Endothelial cell of umbilical vein (primary cell): ENCODE results near the gene FAM9B. TPM values are rescaled to one million over a fixed set of nuclear protein-coding genes. Genes with fewer than 3 reads are reported as not detected.

Experiments
- BruUV-seq: library from RNA; stranded (reverse); fragments of 400-500 nt; replicated peaks from 2 replicates; lab custom pipeline; 2021; lab: Mats Ljungman, UMichigan
- CTCF ChIA-PET: fragments of 300-600, 350-600 bp; sonication (Branson Sonifier 250); formaldehyde crosslinking; loops from one replicate; lab custom pipeline; 2021; ENCODE audit warnings: antibody characterized with exemption, inconsistent platforms; lab: Charles Lee
- POLR2A ChIA-PET: fragments of 300-600, 350-600 bp; sonication (Branson Sonifier 250); formaldehyde crosslinking; loops from one replicate; lab custom pipeline; 2021; ENCODE audit warnings: antibody characterized with exemption, inconsistent platforms; lab: Charles Lee
- DNase-seq: peaks from one replicate; pipeline ENCODE4 v3.0.0-alpha.2; 2011; ENCODE audit warnings: low read depth, low spot score
- FAIRE-seq: peaks from 2 replicates; lab custom pipeline; 2011; peaks lifted over from hg19 to GRCh38; lab: Jason Lieb, UNC
- H2AFZ ChIP-seq: 2 replicates; pipeline ENCODE4 v1.6.0; 2012; ENCODE audit warnings: low read depth, low read length, control low read depth, inconsistent platforms
- H3K27ac ChIP-seq: 2 replicates; pipeline ENCODE4 v1.5.1; 2011; ENCODE audit warnings: low read depth, mild to moderate bottlenecking, control low read depth, low read length, moderate library complexity; ENCODE audit not compliant: insufficient read depth
- H3K27me3 ChIP-seq, 2 experiments: 2 replicates each; pipeline versions ENCODE4 v1.6.0 to v1.6.1; 2011; ENCODE audit warnings: low read length in 2 of 2, mixed read lengths in 1 of 2; ENCODE audit not compliant: control insufficient read depth in 2 of 2, insufficient read depth in 2 of 2
- H3K36me3 ChIP-seq, 2 experiments: 2 replicates in 1 of 2; 3 replicates in 1 of 2; pipeline ENCODE4 v1.5.1; 2011; ENCODE audit warnings: low read length in 2 of 2, mild to moderate bottlenecking in 1 of 2, moderate library complexity in 1 of 2; ENCODE audit not compliant: control insufficient read depth in 2 of 2, insufficient read depth in 2 of 2; ENCODE audit errors: extremely low read depth in 1 of 2
- H3K4me1 ChIP-seq: 3 replicates; pipeline ENCODE4 v1.5.1; 2011; ENCODE audit warnings: mild to moderate bottlenecking, low read length; ENCODE audit not compliant: control insufficient read depth, insufficient read depth; ENCODE audit errors: extremely low read depth
- H3K4me2 ChIP-seq: 2 replicates; pipeline ENCODE4 v1.6.1; 2011; ENCODE audit warnings: low read length, control low read depth, mixed read lengths; ENCODE audit not compliant: insufficient read depth
- H3K4me3 ChIP-seq, 3 experiments: fragments of 200-600 bp in 1 of 3; sonication (generic), shearing (Covaris generic) in 1 of 3; replicated peaks in 1 of 3; 2 replicates each; pipeline ENCODE4 v1.5.1; 2011 to 2016; ENCODE audit warnings: control low read depth in 3 of 3, low read length in 3 of 3, mild to moderate bottlenecking in 2 of 3, inconsistent platforms in 1 of 3, low read depth in 1 of 3, moderate library complexity in 1 of 3; ENCODE audit not compliant: insufficient read depth in 1 of 3
- H3K79me2 ChIP-seq: 2 replicates; pipeline ENCODE4 v1.6.0; 2012; ENCODE audit warnings: low read length, inconsistent platforms; ENCODE audit not compliant: control insufficient read depth, insufficient read depth
- H3K9ac ChIP-seq: replicated peaks from 2 replicates; pipeline ENCODE3; 2011; ENCODE audit warnings: low read length, control low read depth; ENCODE audit not compliant: insufficient read depth; ENCODE audit errors: extremely low read depth
- H3K9me1 ChIP-seq: replicated peaks from 3 replicates; pipeline ENCODE4 v1.6.0; 2011; ENCODE audit warnings: mild to moderate bottlenecking, low read length; ENCODE audit not compliant: control insufficient read depth, insufficient read depth; ENCODE audit errors: extremely low read depth
- H3K9me3 ChIP-seq: replicated peaks from 2 replicates; pipeline ENCODE4 v1.5.1; 2012; ENCODE audit warnings: low read length, inconsistent platforms; ENCODE audit not compliant: control insufficient read depth, insufficient read depth
- H4K20me1 ChIP-seq: replicated peaks from 2 replicates; pipeline ENCODE3; 2011; ENCODE audit warnings: mild to moderate bottlenecking, low read length; ENCODE audit not compliant: control insufficient read depth, insufficient read depth; ENCODE audit errors: extremely low read depth
- CTCF ChIP-seq, 2 donors: IDR thresholded peaks; 1 replicate in 1 of 2; 2 replicates in 1 of 2; pipeline ENCODE4 v1.5.1; 2011; ENCODE audit warnings: low read length in 2 of 2, mild to moderate bottlenecking in 2 of 2, moderate library complexity in 2 of 2, control low read depth in 1 of 2, inconsistent platforms in 1 of 2, low read depth in 1 of 2; ENCODE audit not compliant: insufficient read depth in 1 of 2; ENCODE audit errors: extremely low read depth in 1 of 2
- EZH2 ChIP-seq: IDR thresholded peaks from 2 replicates; pipeline ENCODE4 v1.6.1; 2012; ENCODE audit warnings: borderline replicate concordance, low read depth, mild to moderate bottlenecking, moderate library complexity, low read length, inconsistent platforms; ENCODE audit not compliant: severe bottlenecking
- FOS ChIP-seq: IDR thresholded peaks from 2 replicates; pipeline ENCODE4 v1.6.1; 2011; ENCODE audit warnings: mild to moderate bottlenecking, low read length, moderate library complexity, borderline replicate concordance; ENCODE audit not compliant: insufficient read depth
- GATA2 ChIP-seq: IDR thresholded peaks from 2 replicates; pipeline ENCODE4 v1.7.0; 2011; ENCODE audit warnings: low read depth, mild to moderate bottlenecking, moderate library complexity, mixed read lengths, low read length; ENCODE audit not compliant: insufficient read length, insufficient read depth
- JUN ChIP-seq: IDR thresholded peaks from 2 replicates; pipeline ENCODE4 v1.6.1; 2011; ENCODE audit warnings: borderline replicate concordance, low read depth; ENCODE audit not compliant: insufficient read length, insufficient read depth
- MAX ChIP-seq: IDR thresholded peaks from 2 replicates; pipeline ENCODE4 v1.6.1; 2011; ENCODE audit not compliant: insufficient read depth, insufficient read length
- MYC ChIP-seq: IDR thresholded peaks from one replicate; pipeline ENCODE4 v1.6.1; 2011; ENCODE audit warnings: mild to moderate bottlenecking, low read depth, low read length
- POLR2A ChIP-seq: IDR thresholded peaks from 2 replicates; pipeline ENCODE4 v1.6.1; 2012; ENCODE audit warnings: low read depth, mild to moderate bottlenecking, control low read depth, low read length
- POLR2AphosphoS5 ChIP-seq: IDR thresholded peaks from 2 replicates; pipeline ENCODE4 v1.6.1; 2012; ENCODE audit warnings: low read depth, mild to moderate bottlenecking, control low read depth, low read length, moderate library complexity; ENCODE audit not compliant: insufficient read depth
- dilution Hi-C: fragments of 300-500 bp; cut with MboI; formaldehyde crosslinking; loops from one replicate; pipeline ENCODE4 v1.15.0; 2019; ENCODE audit warnings: low sequenced_read_pairs; ENCODE audit not compliant: extremely low pct_ligation_motif_present
- intact Hi-C: fragments of 100-400 bp; cut with micrococcal nuclease; formaldehyde crosslinking; loops from one replicate; pipeline ENCODE4 v1.10.0; 2022
- polyA plus RNA-seq, 4 experiments: library from polyadenylated mRNA; depleted of rRNA in 3 of 4; stranded (reverse) in 3 of 4; unstranded in 1 of 4; fragments of >200 nt; gene quantifications; 2 replicates each; pipeline versions ENCODE4 v1.2.1 to v1.2.3, GENCODE V29; 2011 to 2012; ENCODE audit warnings: missing spikeins in 1 of 4
- total RNA-seq: library from RNA; stranded (reverse); gene quantifications from 2 replicates; pipeline ENCODE4 v1.2.3, GENCODE V29; 2021

The FAM9B gene
- total and polyA plus RNA-seq, 2 donors (not counting 3 experiments of a cell fraction or from before 2014, with no cell fraction given): not detected

- no peaks in the 10 kb centered on the region for H3K79me2 ChIP-seq
- peaks cover 3% of the 10 kb centered on the region for H3K4me1 ChIP-seq
- no peak for TF ChIP-seq POLR2AphosphoS5
- H2AFZ ChIP-seq: no peak overlapping the region
- no peak overlapping the region for H3K27ac ChIP-seq
- ChIA-PET POLR2A (no interaction called here), CTCF (no interaction called here)
- no peak overlapping the region for H3K9ac ChIP-seq
- H3K9me1 ChIP-seq: no peaks in the 10 kb centered on the region
- intact Hi-C loops (no loop called here), dilution Hi-C loops (no loop called here)
- FAIRE-seq (no peak), DNase-seq (no peak)
- no peaks in the 10 kb centered on the region for H3K36me3 ChIP-seq
- no TSS peak for BruUV-seq
- no peaks in the 10 kb centered on the region for H3K9me3 ChIP-seq
- no peak overlapping the region for H3K4me2 ChIP-seq
- H4K20me1 ChIP-seq: no peaks in the 10 kb centered on the region
- H3K27me3 ChIP-seq: no peaks in the 10 kb centered on the region
- H3K4me3 ChIP-seq: no peak overlapping the region
Observed at GRCh38 chrX:9069573-9069972, 35.6 kb upstream of the FAM9B start.

GRCh38 chrX:9064694-9065093 lies 30.8 kb upstream of the FAM9B start:
- FAIRE-seq (no peak), DNase-seq (no peak)
- H3K27ac ChIP-seq: no peak overlapping the region
- no peaks in the 10 kb centered on the region for H3K9me1 ChIP-seq
- H3K4me3 ChIP-seq: no peak overlapping the region
- H3K4me2 ChIP-seq: no peak overlapping the region
- BruUV-seq: no TSS peak
- TF ChIP-seq EZH2 (no peak), GATA2 (no peak), FOS (no peak), MAX (no peak), JUN (no peak), CTCF (IDR thresholded peaks at IDR 0.05; ENCODE audit: extremely low read depth in 1 of 2, insufficient read depth in 1 of 2, low read depth in 1 of 2, low read length in 2 of 2) (no peak), POLR2AphosphoS5 (no peak), POLR2A (no peak), MYC (no peak)
- H4K20me1 ChIP-seq: no peaks in the 10 kb centered on the region
- H2AFZ ChIP-seq: no peak overlapping the region
- ChIA-PET POLR2A (no interaction called here), CTCF (no interaction called here)
- dilution Hi-C loops: no loop called here
- intact Hi-C loops: no loop called here
- no peaks in the 10 kb centered on the region for H3K9me3 ChIP-seq
- no peaks in the 10 kb centered on the region for H3K27me3 ChIP-seq
- no peaks in the 10 kb centered on the region for H3K79me2 ChIP-seq
- no peaks in the 10 kb centered on the region for H3K36me3 ChIP-seq
- H3K4me1 ChIP-seq: no peaks in the 10 kb centered on the region
- H3K9ac ChIP-seq: no peak overlapping the region
